Measurements from ENCODE around the gene RUFY3. TPM values are rescaled to one million over a fixed set of nuclear protein-coding genes. Genes with fewer than 3 reads are reported as not detected.
A peak's percentile ranks its signal among the peaks of the same experiment; 100 is the strongest.

The RUFY3 gene
- total and polyA plus RNA-seq, 9 of the 15 experiments (the other 6 are each of a cell fraction or from before 2014, with no cell fraction given) = 4.2 to 31.1 (median 21.5) TPM

GRCh38 chr4:70687821-70688794 lies 33.7 kb upstream of the RUFY3 start, which contains the start of gene UTP3 (continued):
- TF ChIP-seq MBD1 (CRISPR knock-in tag; IDR thresholded peaks at IDR 0.05) (no peak), ZBTB12 (CRISPR knock-in tag; IDR thresholded peaks at IDR 0.05) (no peak), RAD21 (CRISPR knock-in tag; conservative IDR thresholded peaks at IDR 0.05 in 1 of 2, IDR thresholded peaks at IDR 0.05 in 1 of 2) (peak; percentile 68 to 72), ZNF280B (CRISPR knock-in tag; IDR thresholded peaks at IDR 0.05) (no peak), HOMEZ (CRISPR knock-in tag; IDR thresholded peaks at IDR 0.05) (no peak), CEBPG (CRISPR knock-in tag; IDR thresholded peaks at IDR 0.05) (no peak), CEBPG (tag; conservative IDR thresholded peaks at IDR 0.05 in 1 of 2, IDR thresholded peaks at IDR 0.05 in 1 of 2) (no peak), ZNF75A (CRISPR knock-in tag; IDR thresholded peaks at IDR 0.05) (no peak), ZNF436 (CRISPR knock-in tag; IDR thresholded peaks at IDR 0.05) (no peak), KLF1 (tag; IDR thresholded peaks at IDR 0.05) (peak; percentile 76; the same call in 1 of the 2 replicates), SETDB1 (IDR thresholded peaks at IDR 0.05; ENCODE audit: low read length) (no peak), TEAD4 (IDR thresholded peaks at IDR 0.05; ENCODE audit: low read length) (peak; percentile 77), TEAD4 (CRISPR knock-in tag; IDR thresholded peaks at IDR 0.05; ENCODE audit: borderline replicate concordance) (no peak), FIP1L1 (IDR thresholded peaks at IDR 0.05; ENCODE audit: low read depth, low read length, poor library complexity, severe bottlenecking) (no peak), CEBPZ (IDR thresholded peaks at IDR 0.05; ENCODE audit: borderline replicate concordance, low read depth, low read length) (no peak), MAZ (CRISPR knock-in tag; conservative IDR thresholded peaks at IDR 0.05 in 1 of 2, IDR thresholded peaks at IDR 0.05 in 1 of 2) (peak; percentile 57 to 98; a peak in 3 of 4 replicates)

Data from K562 (cell line).